ENCODE results near the gene PRR27.

DNA sequence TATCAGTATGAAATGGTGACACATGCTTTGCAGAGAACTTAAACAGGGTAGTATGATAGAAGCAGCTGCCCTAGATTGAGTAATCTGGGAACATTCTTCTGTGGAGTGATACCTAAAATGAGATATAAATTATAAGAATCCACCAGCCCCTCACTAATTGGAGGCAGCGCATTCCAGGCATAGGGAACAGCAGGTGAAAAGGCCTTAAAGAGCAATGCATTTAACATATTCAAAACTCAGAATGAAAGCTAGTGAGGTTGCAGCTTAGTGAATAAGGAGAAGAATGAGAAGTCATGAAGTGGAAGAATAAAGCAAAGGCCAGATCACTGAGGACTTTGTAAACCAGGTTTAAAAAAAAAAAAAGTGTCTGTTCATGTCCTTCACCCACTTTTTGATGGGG is 36.5 kb downstream of the PRR27 start:
- TF ChIP-seq, protein P1, sequence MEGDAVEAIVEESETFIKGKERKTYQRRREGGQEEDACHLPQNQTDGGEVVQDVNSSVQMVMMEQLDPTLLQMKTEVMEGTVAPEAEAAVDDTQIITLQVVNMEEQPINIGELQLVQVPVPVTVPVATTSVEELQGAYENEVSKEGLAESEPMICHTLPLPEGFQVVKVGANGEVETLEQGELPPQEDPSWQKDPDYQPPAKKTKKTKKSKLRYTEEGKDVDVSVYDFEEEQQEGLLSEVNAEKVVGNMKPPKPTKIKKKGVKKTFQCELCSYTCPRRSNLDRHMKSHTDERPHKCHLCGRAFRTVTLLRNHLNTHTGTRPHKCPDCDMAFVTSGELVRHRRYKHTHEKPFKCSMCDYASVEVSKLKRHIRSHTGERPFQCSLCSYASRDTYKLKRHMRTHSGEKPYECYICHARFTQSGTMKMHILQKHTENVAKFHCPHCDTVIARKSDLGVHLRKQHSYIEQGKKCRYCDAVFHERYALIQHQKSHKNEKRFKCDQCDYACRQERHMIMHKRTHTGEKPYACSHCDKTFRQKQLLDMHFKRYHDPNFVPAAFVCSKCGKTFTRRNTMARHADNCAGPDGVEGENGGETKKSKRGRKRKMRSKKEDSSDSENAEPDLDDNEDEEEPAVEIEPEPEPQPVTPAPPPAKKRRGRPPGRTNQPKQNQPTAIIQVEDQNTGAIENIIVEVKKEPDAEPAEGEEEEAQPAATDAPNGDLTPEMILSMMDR (IDR thresholded peaks at IDR 0.05), result no peak
- no peak for TF ChIP-seq POLR2A (IDR thresholded peaks at IDR 0.05)

Measured in right lobe of liver (tissue), 4 donors.